Mesenchymal stem cell (in vitro differentiated cells and primary cell): ENCODE data around the gene GOLT1B.

Experiments used
- DNase-seq: peaks from one replicate; pipeline ENCODE4 v3.0.0-alpha.2; 2013
- H2AFZ ChIP-seq: one replicate; pipeline ENCODE4 v1.6.1; 2013; ENCODE audit warnings: low read depth, mild to moderate bottlenecking, control low read depth, inconsistent platforms, low read length, moderate library complexity
- H2AK5ac ChIP-seq: 2 replicates; pipeline ENCODE4 v1.6.1; 2013; ENCODE audit warnings: low read length, moderate library complexity, mild to moderate bottlenecking, inconsistent platforms; ENCODE audit not compliant: severe bottlenecking
- H2BK120ac ChIP-seq: one replicate; pipeline ENCODE4 v1.6.1; 2013; ENCODE audit warnings: low read depth, mild to moderate bottlenecking, inconsistent platforms, low read length, moderate library complexity
- H2BK12ac ChIP-seq, 2 experiments: one replicate each; pipeline ENCODE4 v1.6.1; 2013; ENCODE audit warnings: inconsistent platforms in 2 of 2, low read length in 2 of 2, mild to moderate bottlenecking in 2 of 2, moderate library complexity in 2 of 2, control low read depth in 1 of 2
- H2BK15ac ChIP-seq: one replicate; pipeline ENCODE4 v1.6.1; 2013; ENCODE audit warnings: mild to moderate bottlenecking, low read depth, inconsistent platforms; ENCODE audit not compliant: poor library complexity, severe bottlenecking
- H2BK5ac ChIP-seq: 2 replicates; pipeline ENCODE4 v1.6.1; 2013; ENCODE audit warnings: low read depth, mild to moderate bottlenecking, low read length, control low read depth, inconsistent platforms; ENCODE audit not compliant: poor library complexity, severe bottlenecking
- H3K14ac ChIP-seq, 2 experiments: one replicate each; pipeline ENCODE4 v1.6.1; 2013; ENCODE audit warnings: inconsistent platforms in 2 of 2, low read length in 2 of 2, control low read depth in 1 of 2, mild to moderate bottlenecking in 1 of 2, moderate library complexity in 1 of 2
- H3K18ac ChIP-seq, 2 experiments: one replicate each; pipeline ENCODE4 v1.6.1; 2013; ENCODE audit warnings: inconsistent platforms in 2 of 2, low read length in 2 of 2, control low read depth in 1 of 2, low read depth in 1 of 2, mild to moderate bottlenecking in 1 of 2
- H3K23ac ChIP-seq, 2 experiments: one replicate each; pipeline ENCODE4 v1.6.1; 2013; ENCODE audit warnings: inconsistent platforms in 2 of 2, low read length in 2 of 2, mild to moderate bottlenecking in 2 of 2, moderate library complexity in 2 of 2, control low read depth in 1 of 2
- H3K27ac ChIP-seq: 2 replicates; pipeline ENCODE4 v1.5.1; 2013; ENCODE audit warnings: mild to moderate bottlenecking, moderate library complexity, low read length, control low read depth, inconsistent platforms; ENCODE audit not compliant: poor library complexity, severe bottlenecking
- H3K27me3 ChIP-seq, 2 experiments: 2 replicates each; pipeline versions ENCODE4 v1.6.1 to v1.7.0; 2013; ENCODE audit warnings: low read length in 2 of 2, mild to moderate bottlenecking in 2 of 2, moderate library complexity in 2 of 2, control low read depth in 1 of 2, inconsistent platforms in 1 of 2; ENCODE audit not compliant: control insufficient read depth in 1 of 2, insufficient read depth in 1 of 2
- H3K36me3 ChIP-seq, 2 experiments: 2 replicates each; pipeline versions ENCODE4 v1.6.1 to v1.7.0; 2013; ENCODE audit warnings: low read length in 2 of 2, control low read depth in 1 of 2, inconsistent platforms in 1 of 2, low read depth in 1 of 2, mild to moderate bottlenecking in 1 of 2; ENCODE audit not compliant: insufficient read depth in 2 of 2, control insufficient read depth in 1 of 2
- H3K4ac ChIP-seq, 2 experiments: one replicate each; pipeline ENCODE4 v1.6.1; 2013; ENCODE audit warnings: inconsistent platforms in 2 of 2, low read length in 2 of 2, mild to moderate bottlenecking in 2 of 2, moderate library complexity in 2 of 2, control low read depth in 1 of 2, low read depth in 1 of 2
- H3K4me1 ChIP-seq: 2 replicates; pipeline ENCODE4 v1.6.1; 2013; ENCODE audit warnings: low read depth, low read length, control low read depth; ENCODE audit not compliant: control insufficient read depth, insufficient read depth
- H3K4me2 ChIP-seq: 2 replicates; pipeline ENCODE4 v1.6.1; 2013; ENCODE audit warnings: low read length, mild to moderate bottlenecking, inconsistent platforms; ENCODE audit not compliant: poor library complexity, severe bottlenecking
- H3K4me3 ChIP-seq, 2 experiments: 2 replicates each; pipeline versions ENCODE4 v1.5.1 to v1.7.0; 2013; ENCODE audit warnings: low read length in 2 of 2, mild to moderate bottlenecking in 2 of 2, control low read depth in 1 of 2, low read depth in 1 of 2; ENCODE audit not compliant: insufficient read depth in 1 of 2
- H3K79me1 ChIP-seq: replicated peaks from 2 replicates; pipeline ENCODE4 v1.6.1; 2013; ENCODE audit warnings: mild to moderate bottlenecking, control low read depth, low read length, inconsistent platforms; ENCODE audit not compliant: poor library complexity, severe bottlenecking
- H3K9ac ChIP-seq: 2 replicates; pipeline ENCODE4 v1.7.0; 2013; ENCODE audit warnings: mild to moderate bottlenecking, low read length, moderate library complexity
- H3K9me3 ChIP-seq: 2 replicates; pipeline ENCODE4 v1.7.0; 2013; ENCODE audit warnings: mild to moderate bottlenecking, low read length; ENCODE audit not compliant: control insufficient read depth
- H4K8ac ChIP-seq: one replicate; pipeline ENCODE4 v1.6.1; 2013; ENCODE audit warnings: inconsistent platforms, mild to moderate bottlenecking, low read length, moderate library complexity
- H4K91ac ChIP-seq: one replicate; pipeline ENCODE4 v1.6.1; 2013; ENCODE audit warnings: mild to moderate bottlenecking, low read length, inconsistent platforms
- WGBS: methylation state at CpG from one replicate; pipeline ENCODE4 v1.1.7; 2013; ENCODE audit warnings: mixed read lengths; 5-methylcytosine and 5-hydroxymethylcytosine counted together

Gene GOLT1B

DNA sequence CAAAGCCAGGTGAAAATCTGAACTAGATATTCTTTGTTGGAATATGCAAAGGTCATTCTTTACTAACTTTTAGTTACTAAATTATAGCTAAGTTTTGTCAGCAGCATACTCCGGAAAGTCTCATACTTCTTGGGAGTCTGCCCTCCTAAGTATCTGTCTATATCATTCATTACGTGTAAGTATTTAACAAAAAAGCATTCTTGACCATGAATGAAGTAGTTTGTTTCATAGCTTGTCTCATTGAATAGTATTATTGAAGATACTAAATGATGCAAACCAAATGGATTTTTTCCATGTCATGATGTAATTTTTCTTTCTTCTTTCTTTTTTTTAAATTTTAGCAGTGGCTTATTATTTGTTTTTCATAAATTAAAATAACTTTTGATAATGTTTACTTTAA is 14.7 kb downstream of the GOLT1B start:
- Histone ChIP-seq H3K4me1 (no peaks in the 10 kb centered on the region), H3K4me3 (no peak overlapping the region), H3K9ac (no peak overlapping the region), H3K27me3 (no peaks in the 10 kb centered on the region), H2AFZ (no peak overlapping the region), H3K79me1 (peaks cover 3% of the 10 kb centered on the region), H3K4ac (no peak overlapping the region), H4K91ac (no peak overlapping the region), H3K9me3 (no peaks in the 10 kb centered on the region), H3K4me2 (no peak overlapping the region), H3K23ac (no peak overlapping the region), H3K18ac (no peak overlapping the region), H2AK5ac (no peak overlapping the region), H2BK120ac (no peak overlapping the region), H4K8ac (no peak overlapping the region), H3K27ac (no peak overlapping the region), H2BK15ac (no peak overlapping the region), H3K36me3 (peaks cover 7 to 76% of the 10 kb centered on the region in 2 experiments), H3K14ac (no peak overlapping the region), H2BK5ac (no peak overlapping the region), H2BK12ac (no peak overlapping the region)
- WGBS, result no CpG with 5 or more reads among the region's 2 CpGs
- DNase-seq, result no peak

DNA sequence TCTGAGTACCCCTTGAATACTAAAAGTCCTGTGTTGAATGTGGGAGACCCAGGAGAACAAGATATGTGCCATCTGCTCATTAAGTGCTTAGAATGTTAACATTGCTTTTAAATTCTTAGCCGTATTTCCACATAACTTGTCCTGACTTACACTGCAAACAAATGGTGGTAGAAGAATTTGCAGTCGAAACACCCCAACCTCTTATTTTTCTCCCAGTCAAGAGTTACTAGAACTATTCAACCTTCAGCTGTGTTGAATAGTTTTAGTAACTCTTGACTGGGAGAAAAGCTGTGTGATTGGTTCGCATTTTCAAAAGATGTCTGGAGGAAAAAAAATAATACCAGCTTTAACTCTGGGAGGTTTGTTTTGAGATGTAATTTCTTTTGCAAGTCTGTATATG is 16.9 kb downstream of the GOLT1B start:
- Histone ChIP-seq H2BK120ac (no peak overlapping the region), H3K9me3 (no peaks in the 10 kb centered on the region), H3K4me2 (no peak overlapping the region), H4K8ac (no peak overlapping the region), H3K36me3 (peaks cover 1 to 54% of the 10 kb centered on the region in 2 experiments), H3K4me1 (no peaks in the 10 kb centered on the region), H3K18ac (no peak overlapping the region), H3K9ac (no peak overlapping the region), H2AK5ac (no peak overlapping the region), H3K27ac (no peak overlapping the region), H4K91ac (no peak overlapping the region), H3K4ac (no peak overlapping the region), H2BK5ac (no peak overlapping the region), H2BK12ac (no peak overlapping the region), H3K23ac (no peak overlapping the region), H2AFZ (no peak overlapping the region), H3K4me3 (no peak overlapping the region), H3K27me3 (no peaks in the 10 kb centered on the region), H2BK15ac (no peak overlapping the region), H3K14ac (no peak overlapping the region), H3K79me1 (peaks cover 2% of the 10 kb centered on the region)
- no peak for DNase-seq
- 96% methylated on average over 2 of the region's 3 CpGs for whole genome bisulfite sequencing

DNA sequence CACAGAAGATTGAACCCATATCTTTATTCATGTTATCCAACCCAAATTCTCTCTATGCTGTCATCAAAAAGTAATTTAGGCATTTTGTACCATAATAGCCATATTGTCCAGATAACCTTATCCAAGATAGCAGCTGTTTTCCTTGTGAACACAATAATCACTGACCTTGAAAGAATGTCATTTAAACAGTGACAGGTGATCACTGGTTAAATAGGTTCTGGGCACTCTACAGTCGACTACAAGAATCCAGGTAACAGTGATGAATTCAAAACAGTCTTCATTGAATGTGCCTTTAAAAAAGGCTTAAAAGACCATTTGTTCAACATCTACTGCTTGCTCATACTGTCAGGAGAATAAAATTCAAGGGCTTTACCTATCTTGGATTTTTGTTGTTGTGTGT is 20.0 kb downstream of the GOLT1B start:
- no peaks in the 10 kb centered on the region for H3K9me3 ChIP-seq
- H3K4ac ChIP-seq, result no peak overlapping the region
- DNase-seq, result no peak
- no peak overlapping the region for H3K14ac ChIP-seq
- H2AFZ ChIP-seq, result no peak overlapping the region
- H2AK5ac ChIP-seq, result no peak overlapping the region
- WGBS, result 92% methylated on average over 1 of the region's 1 CpG
- H3K23ac ChIP-seq, result no peak overlapping the region
- peaks cover 0 to 23% of the 10 kb centered on the region in 2 experiments for H3K36me3 ChIP-seq
- H3K4me3 ChIP-seq, result no peak overlapping the region
- H3K27me3 ChIP-seq, result no peaks in the 10 kb centered on the region
- no peak overlapping the region for H4K8ac ChIP-seq
- H2BK5ac ChIP-seq, result no peak overlapping the region
- no peak overlapping the region for H3K27ac ChIP-seq
- no peaks in the 10 kb centered on the region for H3K4me1 ChIP-seq
- no peak overlapping the region for H2BK12ac ChIP-seq
- H3K4me2 ChIP-seq, result no peak overlapping the region
- H3K18ac ChIP-seq, result no peak overlapping the region
- no peaks in the 10 kb centered on the region for H3K79me1 ChIP-seq
- H3K9ac ChIP-seq, result no peak overlapping the region
- H2BK15ac ChIP-seq, result no peak overlapping the region
- H2BK120ac ChIP-seq, result no peak overlapping the region
- no peak overlapping the region for H4K91ac ChIP-seq

DNA sequence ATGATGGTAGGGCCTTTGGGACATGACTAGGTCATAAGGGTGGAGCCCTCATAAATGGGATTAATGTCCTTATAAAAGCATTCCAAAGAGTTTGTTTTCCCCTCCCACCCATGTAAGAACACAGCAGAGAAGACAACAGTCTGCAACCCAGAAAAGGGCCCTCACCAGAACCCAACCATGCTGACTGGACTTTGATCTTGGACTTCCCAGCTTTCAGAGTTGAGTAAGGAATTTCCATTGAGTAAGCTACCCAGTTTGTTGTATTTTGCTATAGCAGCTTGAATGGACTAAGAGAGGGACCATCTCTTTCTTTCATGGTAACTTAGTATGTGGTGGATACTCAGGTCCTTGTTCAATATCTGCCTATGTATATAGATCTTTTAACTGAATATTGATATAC is 21.6 kb downstream of the GOLT1B start:
- no peak overlapping the region for H4K91ac ChIP-seq
- no peak for DNase-seq
- H3K18ac ChIP-seq, result no peak overlapping the region
- no peak overlapping the region for H2BK12ac ChIP-seq
- no peak overlapping the region for H3K4ac ChIP-seq
- no peaks in the 10 kb centered on the region for H3K9me3 ChIP-seq
- H2BK5ac ChIP-seq, result no peak overlapping the region
- no peak overlapping the region for H3K4me2 ChIP-seq
- H2AK5ac ChIP-seq, result no peak overlapping the region
- no peak overlapping the region for H2BK15ac ChIP-seq
- H2AFZ ChIP-seq, result no peak overlapping the region
- H3K79me1 ChIP-seq, result no peaks in the 10 kb centered on the region
- H3K27ac ChIP-seq, result no peak overlapping the region
- no peak overlapping the region for H3K14ac ChIP-seq
- H4K8ac ChIP-seq, result no peak overlapping the region
- no peak overlapping the region for H3K4me3 ChIP-seq
- H3K23ac ChIP-seq, result no peak overlapping the region
- no peaks in the 10 kb centered on the region for H3K4me1 ChIP-seq
- H2BK120ac ChIP-seq, result no peak overlapping the region
- peaks cover 0 to 9% of the 10 kb centered on the region in 2 experiments for H3K36me3 ChIP-seq
- peaks cover 0 to 5% of the 10 kb centered on the region in 2 experiments for H3K27me3 ChIP-seq
- H3K9ac ChIP-seq, result no peak overlapping the region
